ENCODE results near the gene WTIP.

The WTIP gene

GRCh38 chr19:34523408-34523807 lies 41.9 kb downstream of the WTIP start:
- peaks cover 2% of the 10 kb centered on the region for H3K27me3 ChIP-seq (ENCODE audit: insufficient read depth, low read depth, severe bottlenecking)
- H3K36me3 ChIP-seq, result no peaks in the 10 kb centered on the region
- no peak for TF ChIP-seq CTCF (IDR thresholded peaks at IDR 0.05; ENCODE audit: low read depth, low read length)
- DNase-seq, result no peak
- H3K9me3 ChIP-seq (ENCODE audit: severe bottlenecking), result no peaks in the 10 kb centered on the region
- no peak overlapping the region for H3K27ac ChIP-seq
- no peak overlapping the region for H3K4me3 ChIP-seq (ENCODE audit: low read depth, low read length)

- Histone ChIP-seq H3K27ac (no peak overlapping the region), H3K9me3 (ENCODE audit: severe bottlenecking) (no peaks in the 10 kb centered on the region), H3K27me3 (ENCODE audit: insufficient read depth, low read depth, severe bottlenecking) (peaks cover 5% of the 10 kb centered on the region), H3K36me3 (no peaks in the 10 kb centered on the region), H3K4me3 (ENCODE audit: low read depth, low read length) (no peak overlapping the region)
- DNase-seq, result no peak
- TF ChIP-seq CTCF (IDR thresholded peaks at IDR 0.05; ENCODE audit: low read depth, low read length), result no peak
These were observed 43.4 kb downstream of the WTIP start for GRCh38 chr19:34525001-34525400.

GRCh38 chr19:34534206-34534605 lies 52.6 kb downstream of the WTIP start:
- TF ChIP-seq CTCF (IDR thresholded peaks at IDR 0.05; ENCODE audit: low read depth, low read length), result no peak
- no peaks in the 10 kb centered on the region for H3K36me3 ChIP-seq
- H3K4me3 ChIP-seq (ENCODE audit: low read depth, low read length), result no peak overlapping the region
- H3K9me3 ChIP-seq (ENCODE audit: severe bottlenecking), result no peaks in the 10 kb centered on the region
- no peak overlapping the region for H3K27ac ChIP-seq
- peaks cover 12% of the 10 kb centered on the region for H3K27me3 ChIP-seq (ENCODE audit: insufficient read depth, low read depth, severe bottlenecking)
- no peak for DNase-seq

- Histone ChIP-seq H3K9me3 (ENCODE audit: severe bottlenecking) (peaks cover 14% of the 10 kb centered on the region), H3K4me3 (ENCODE audit: low read depth, low read length) (no peak overlapping the region), H3K27me3 (ENCODE audit: insufficient read depth, low read depth, severe bottlenecking) (peaks cover 9% of the 10 kb centered on the region), H3K27ac (no peak overlapping the region), H3K36me3 (no peaks in the 10 kb centered on the region)
- DNase-seq, result no peak
- no peak for TF ChIP-seq CTCF (IDR thresholded peaks at IDR 0.05; ENCODE audit: low read depth, low read length)
These were observed 57.8 kb downstream of the WTIP start for GRCh38 chr19:34539396-34539795.

- no peak for DNase-seq
- no peak overlapping the region for H3K4me3 ChIP-seq (ENCODE audit: low read depth, low read length)
- no peak overlapping the region for H3K27ac ChIP-seq
- TF ChIP-seq CTCF (IDR thresholded peaks at IDR 0.05; ENCODE audit: low read depth, low read length), result no peak
- no peaks in the 10 kb centered on the region for H3K36me3 ChIP-seq
- H3K9me3 ChIP-seq (ENCODE audit: severe bottlenecking), result peaks cover 14% of the 10 kb centered on the region
- H3K27me3 ChIP-seq (ENCODE audit: insufficient read depth, low read depth, severe bottlenecking), result peaks cover 5% of the 10 kb centered on the region
These were observed 59.4 kb downstream of the WTIP start for GRCh38 chr19:34540811-34541557.

- TF ChIP-seq CTCF (IDR thresholded peaks at IDR 0.05; ENCODE audit: low read depth, low read length), result no peak
- DNase-seq, result no peak
- Histone ChIP-seq H3K27ac (no peak overlapping the region), H3K36me3 (no peaks in the 10 kb centered on the region), H3K27me3 (ENCODE audit: insufficient read depth, low read depth, severe bottlenecking) (peaks cover 4% of the 10 kb centered on the region), H3K4me3 (ENCODE audit: low read depth, low read length) (no peak overlapping the region), H3K9me3 (ENCODE audit: severe bottlenecking) (peaks cover 19% of the 10 kb centered on the region)
These were observed 68.3 kb downstream of the WTIP start for GRCh38 chr19:34549833-34550232.
